Trophoblast cell (in vitro differentiated cells and primary cell): ENCODE data around the gene IRF6.
A peak's percentile ranks its signal among the peaks of the same experiment; 100 is the strongest.

ENCODE experiments used
- DNase-seq, 2 donors: peaks; one replicate each; pipeline ENCODE4 v3.0.0-alpha.2; 2016
- H2AFZ ChIP-seq: 2 replicates; pipeline ENCODE4 v1.6.1; 2013; ENCODE audit warnings: low read length, moderate library complexity, mild to moderate bottlenecking; ENCODE audit not compliant: insufficient read depth, poor library complexity
- H2AK5ac ChIP-seq: 2 replicates; pipeline ENCODE4 v1.6.1; 2013; ENCODE audit warnings: mild to moderate bottlenecking, low read length
- H2BK120ac ChIP-seq: 2 replicates; pipeline ENCODE4 v1.6.1; 2013; ENCODE audit warnings: low read length, mild to moderate bottlenecking, moderate library complexity; ENCODE audit not compliant: insufficient read depth, poor library complexity
- H2BK12ac ChIP-seq: 2 replicates; pipeline ENCODE4 v1.6.1; 2013; ENCODE audit warnings: mild to moderate bottlenecking, low read length, moderate library complexity
- H2BK5ac ChIP-seq: 2 replicates; pipeline ENCODE4 v1.6.1; 2013; ENCODE audit warnings: low read length, low read depth, moderate library complexity, mild to moderate bottlenecking; ENCODE audit not compliant: poor library complexity
- H3K14ac ChIP-seq: 2 replicates; pipeline ENCODE4 v1.6.1; 2013; ENCODE audit warnings: mild to moderate bottlenecking, low read length
- H3K18ac ChIP-seq: 2 replicates; pipeline ENCODE4 v1.6.1; 2013; ENCODE audit warnings: mild to moderate bottlenecking, low read length
- H3K23ac ChIP-seq: 2 replicates; pipeline ENCODE4 v1.6.1; 2013; ENCODE audit warnings: low read length
- H3K27ac ChIP-seq: 2 replicates; pipeline ENCODE4 v1.5.1; 2013; ENCODE audit warnings: low read depth, mild to moderate bottlenecking, inconsistent platforms, low read length, moderate library complexity
- H3K27me3 ChIP-seq: 2 replicates; pipeline ENCODE4 v1.6.1; 2013; ENCODE audit warnings: inconsistent platforms, mild to moderate bottlenecking, low read length, moderate library complexity; ENCODE audit not compliant: insufficient read depth
- H3K36me3 ChIP-seq, 2 experiments: 1 replicate in 1 of 2; 2 replicates in 1 of 2; pipeline ENCODE4 v1.6.1; 2013; ENCODE audit warnings: low read length in 2 of 2, mild to moderate bottlenecking in 2 of 2, moderate library complexity in 1 of 2; ENCODE audit not compliant: insufficient read depth in 2 of 2, control insufficient read depth in 1 of 2
- H3K4ac ChIP-seq: 2 replicates; pipeline ENCODE4 v1.6.1; 2013; ENCODE audit warnings: low read depth, mild to moderate bottlenecking, low read length, moderate library complexity
- H3K4me1 ChIP-seq, 2 experiments: 1 replicate in 1 of 2; 2 replicates in 1 of 2; pipeline ENCODE4 v1.6.1; 2013; ENCODE audit warnings: low read length in 2 of 2, mild to moderate bottlenecking in 2 of 2, moderate library complexity in 1 of 2; ENCODE audit not compliant: insufficient read depth in 2 of 2, control insufficient read depth in 1 of 2
- H3K4me2 ChIP-seq: 2 replicates; pipeline ENCODE4 v1.6.1; 2013; ENCODE audit warnings: inconsistent platforms, mild to moderate bottlenecking, low read length, moderate library complexity
- H3K4me3 ChIP-seq: 2 replicates; pipeline ENCODE4 v1.5.1; 2013; ENCODE audit warnings: mild to moderate bottlenecking, low read depth, low read length, inconsistent platforms
- H3K79me1 ChIP-seq: one replicate; pipeline ENCODE4 v1.6.1; 2013; ENCODE audit warnings: low read length
- H3K79me2 ChIP-seq: 2 replicates; pipeline ENCODE4 v1.6.1; 2013; ENCODE audit warnings: low read length, mild to moderate bottlenecking; ENCODE audit not compliant: control insufficient read depth, insufficient read depth, poor library complexity
- H3K9ac ChIP-seq: 2 replicates; pipeline ENCODE4 v1.6.1; 2013; ENCODE audit warnings: mild to moderate bottlenecking, low read length
- H3K9me3 ChIP-seq: 2 replicates; pipeline ENCODE4 v1.6.1; 2013; ENCODE audit warnings: low read depth, mild to moderate bottlenecking, control low read depth, inconsistent platforms, low read length; ENCODE audit not compliant: insufficient read depth
- H4K12ac ChIP-seq: 2 replicates; pipeline ENCODE4 v1.6.1; 2013; ENCODE audit warnings: low read depth, mild to moderate bottlenecking, low read length, moderate library complexity
- H4K8ac ChIP-seq: 2 replicates; pipeline ENCODE4 v1.6.1; 2013; ENCODE audit warnings: low read depth, mild to moderate bottlenecking, low read length, moderate library complexity
- H4K91ac ChIP-seq: one replicate; pipeline ENCODE4 v1.6.1; 2013; ENCODE audit warnings: low read depth, mild to moderate bottlenecking, low read length, moderate library complexity
- WGBS: extraction: QIAGEN DNeasy Blood & Tissue Kit; methylation state at CpG from one replicate; pipeline ENCODE4 v1.1.7; 2013; ENCODE audit warnings: missing lambda C conversion rate; ENCODE audit not compliant: insufficient read length, insufficient coverage; ENCODE audit errors: extremely low coverage; 5-methylcytosine and 5-hydroxymethylcytosine counted together

IRF6 gene

DNA sequence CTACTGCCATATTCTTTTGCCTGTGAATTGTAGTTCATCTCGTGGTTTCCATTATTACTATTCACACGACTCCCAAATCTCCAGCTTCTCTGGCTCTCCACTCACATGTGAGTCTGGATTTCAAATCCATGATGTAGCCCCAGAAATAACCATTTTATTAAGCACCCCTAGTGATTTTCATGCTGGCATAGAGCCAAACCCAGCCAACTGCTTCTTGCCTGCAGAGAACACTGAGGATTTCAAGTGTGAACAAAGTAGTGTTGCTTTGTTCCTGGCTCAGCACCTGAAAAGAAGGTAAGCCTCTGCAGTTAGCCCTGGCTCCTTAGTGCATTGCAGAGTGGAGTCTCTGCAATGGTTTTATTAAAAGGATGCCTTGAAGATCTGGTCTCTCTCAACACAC is 47.7 kb upstream of the IRF6 start:
- WGBS, result no CpG with 5 or more reads among the region's 2 CpGs

DNA sequence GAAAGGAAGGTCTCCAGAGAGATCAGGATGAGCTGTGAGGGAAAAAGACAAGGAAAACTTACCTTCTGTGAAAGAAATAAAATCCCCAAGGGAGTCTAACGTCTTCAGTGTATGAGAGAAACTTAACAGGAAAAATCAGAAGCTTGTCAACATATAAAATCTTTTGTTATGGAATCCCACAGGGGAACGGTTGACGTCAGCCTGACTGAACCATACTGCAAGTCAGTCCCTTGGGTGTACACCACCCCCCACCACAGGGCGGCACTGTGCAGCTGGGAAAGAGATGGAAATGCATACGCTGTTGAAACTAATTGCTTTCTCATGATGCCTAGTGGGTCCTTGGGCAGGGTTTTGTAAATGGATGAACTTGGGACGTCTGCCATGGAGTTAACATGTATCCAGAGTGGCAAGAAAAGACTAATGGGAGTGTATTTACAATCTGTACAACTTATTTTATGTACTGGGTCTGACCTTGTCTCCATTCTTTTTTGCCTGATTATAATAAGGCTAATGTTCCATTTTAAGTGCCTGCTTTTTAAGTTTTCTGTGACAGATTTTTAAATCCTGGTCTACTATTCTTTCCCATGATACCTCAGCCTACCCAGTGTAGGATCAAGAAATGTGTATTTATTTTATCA is 44.5 kb upstream of the IRF6 start:
- no peak overlapping the region for H3K23ac ChIP-seq
- H3K27me3 ChIP-seq, result no peaks in the 10 kb centered on the region
- no peak overlapping the region for H2BK12ac ChIP-seq
- H2AK5ac ChIP-seq, result no peak overlapping the region
- H4K12ac ChIP-seq, result no peak overlapping the region
- no peak overlapping the region for H3K4ac ChIP-seq
- H3K4me1 ChIP-seq, result peaks cover under 1 to 1% of the 10 kb centered on the region in 2 experiments
- H3K36me3 ChIP-seq, result peaks cover 8 to 18% of the 10 kb centered on the region in 2 experiments
- DNase-seq, result peak; percentile 18 to 53
- no peak overlapping the region for H2AFZ ChIP-seq
- H3K4me2 ChIP-seq, result no peak overlapping the region
- no peak overlapping the region for H2BK120ac ChIP-seq
- H3K27ac ChIP-seq, result no peak overlapping the region
- no peak overlapping the region for H2BK5ac ChIP-seq
- H3K18ac ChIP-seq, result no peak overlapping the region
- no peaks in the 10 kb centered on the region for H3K79me2 ChIP-seq
- H3K79me1 ChIP-seq, result no peaks in the 10 kb centered on the region
- H3K4me3 ChIP-seq, result no peak overlapping the region
- WGBS, result no CpG with 5 or more reads among the region's 6 CpGs
- no peak overlapping the region for H4K8ac ChIP-seq
- H4K91ac ChIP-seq, result no peak overlapping the region
- H3K14ac ChIP-seq, result no peak overlapping the region
- no peaks in the 10 kb centered on the region for H3K9me3 ChIP-seq
- no peak overlapping the region for H3K9ac ChIP-seq

More for the DNA sequence above, 47.7 kb upstream of the IRF6 start:
- Histone ChIP-seq H3K79me2 (no peaks in the 10 kb centered on the region), H4K8ac (no peak overlapping the region), H4K91ac (no peak overlapping the region), H3K9ac (no peak overlapping the region), H2BK12ac (no peak overlapping the region), H3K27ac (no peak overlapping the region), H3K4me1 (peaks cover 2% of the 10 kb centered on the region in 2 experiments), H4K12ac (no peak overlapping the region), H3K79me1 (no peaks in the 10 kb centered on the region), H3K4me2 (no peak overlapping the region), H2AK5ac (no peak overlapping the region), H3K36me3 (peaks cover 5 to 18% of the 10 kb centered on the region in 2 experiments), H3K14ac (no peak overlapping the region), H2BK120ac (no peak overlapping the region), H3K27me3 (no peaks in the 10 kb centered on the region), H3K4me3 (no peak overlapping the region), H2BK5ac (no peak overlapping the region), H3K23ac (no peak overlapping the region), H3K9me3 (peaks cover 2% of the 10 kb centered on the region), H2AFZ (no peak overlapping the region), H3K18ac (no peak overlapping the region), H3K4ac (no peak overlapping the region)
- DNase-seq, result no peak

DNA sequence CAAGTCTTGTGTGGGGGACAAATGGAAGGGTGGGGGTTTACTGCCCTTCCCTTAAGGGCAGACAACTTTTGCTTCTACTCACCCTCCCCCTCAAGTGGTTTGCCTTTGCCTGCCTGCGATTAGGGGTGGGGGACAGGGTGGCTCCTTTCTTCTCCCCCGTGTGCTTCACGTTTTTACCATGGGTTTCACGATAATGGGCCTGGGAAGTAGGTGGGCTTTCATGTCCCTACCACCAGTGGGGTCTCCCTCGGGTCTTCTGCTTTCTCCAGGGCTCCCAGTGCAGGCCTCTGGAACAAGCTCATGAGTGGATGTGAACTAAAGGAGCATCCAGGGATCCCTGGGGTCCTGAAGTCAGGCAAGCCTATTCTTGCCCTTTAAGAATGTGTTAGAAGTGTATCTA is 43.4 kb upstream of the IRF6 start:
- Histone ChIP-seq H3K4ac (no peak overlapping the region), H2AK5ac (no peak overlapping the region), H3K27me3 (no peaks in the 10 kb centered on the region), H3K14ac (no peak overlapping the region), H3K18ac (no peak overlapping the region), H3K79me2 (no peaks in the 10 kb centered on the region), H4K91ac (no peak overlapping the region), H2BK12ac (no peak overlapping the region), H4K8ac (no peak overlapping the region), H3K9me3 (no peaks in the 10 kb centered on the region), H2AFZ (no peak overlapping the region), H3K9ac (no peak overlapping the region), H4K12ac (no peak overlapping the region), H3K4me2 (no peak overlapping the region), H3K36me3 (peaks cover 8 to 19% of the 10 kb centered on the region in 2 experiments), H3K4me3 (no peak overlapping the region), H3K4me1 (peaks cover 0 to 2% of the 10 kb centered on the region in 2 experiments), H3K23ac (no peak overlapping the region), H2BK5ac (no peak overlapping the region), H2BK120ac (no peak overlapping the region), H3K79me1 (no peaks in the 10 kb centered on the region), H3K27ac (no peak overlapping the region)
- no CpG with 5 or more reads among the region's 5 CpGs for WGBS
- DNase-seq, result no peak

DNA sequence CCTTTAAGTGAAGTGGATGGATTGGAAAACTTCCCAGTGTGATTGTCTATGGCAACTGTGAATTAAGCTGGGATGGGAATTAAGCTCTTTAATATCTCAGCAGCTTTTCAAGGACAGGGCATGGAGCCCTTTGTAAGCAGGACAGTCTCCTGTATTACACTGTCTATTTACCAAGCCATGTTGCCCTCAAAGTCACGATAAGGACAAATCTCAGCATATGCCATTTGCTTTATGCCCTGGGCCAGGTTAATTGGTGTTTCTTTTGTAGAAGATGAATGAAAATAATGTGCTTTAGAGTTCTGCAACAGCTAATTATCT is 39.4 kb upstream of the IRF6 start:
- H3K79me1 ChIP-seq, result no peaks in the 10 kb centered on the region

More for the DNA sequence above, 39.4 kb upstream of the IRF6 start:
- Histone ChIP-seq H3K27ac (no peak overlapping the region), H3K27me3 (no peaks in the 10 kb centered on the region), H3K23ac (no peak overlapping the region), H3K18ac (no peak overlapping the region), H2AFZ (no peak overlapping the region), H3K14ac (no peak overlapping the region), H2BK120ac (no peak overlapping the region), H4K8ac (no peak overlapping the region), H2BK12ac (no peak overlapping the region), H3K4me1 (peaks cover 2 to 4% of the 10 kb centered on the region in 2 experiments), H3K36me3 (peaks cover 11 to 29% of the 10 kb centered on the region in 2 experiments), H3K9ac (no peak overlapping the region), H3K4me2 (no peak overlapping the region), H2AK5ac (no peak overlapping the region), H3K4ac (no peak overlapping the region), H3K4me3 (no peak overlapping the region), H4K12ac (no peak overlapping the region), H4K91ac (no peak overlapping the region), H3K79me2 (no peaks in the 10 kb centered on the region), H2BK5ac (no peak overlapping the region), H3K9me3 (no peaks in the 10 kb centered on the region)
- WGBS, result no CpG with 5 or more reads among the region's 1 CpG
- DNase-seq, result no peak
